GM12878 (cell line): ENCODE measurements around the gene MR1. TPM values are rescaled to one million over a fixed set of nuclear protein-coding genes. Genes with fewer than 3 reads are reported as not detected.

Experiments used
- E2F4 ChIP-seq: IDR thresholded peaks from 2 replicates; pipeline ENCODE4 v1.6.1; 2012; ENCODE audit warnings: low read depth, low read length, improper control_type of control experiment
- E2F8 ChIP-seq: fragments of 450-650 bp; IDR thresholded peaks from 2 replicates; pipeline ENCODE4 v1.6.1; 2018; ENCODE audit warnings: mild to moderate bottlenecking, low read depth, moderate library complexity; ENCODE audit not compliant: partially characterized antibody
- EZH2 ChIP-seq: IDR thresholded peaks from 2 replicates; pipeline ENCODE4 v1.6.1; 2012; ENCODE audit warnings: low read depth, mild to moderate bottlenecking, control low read depth, inconsistent platforms, low read length, borderline replicate concordance; ENCODE audit not compliant: control insufficient read depth
- IRF4 ChIP-seq: IDR thresholded peaks from 2 replicates; pipeline ENCODE4 v1.6.1; 2011; ENCODE audit warnings: low read depth, low read length
- RB1 ChIP-seq: fragments of 450-650 bp; formaldehyde crosslinking; IDR thresholded peaks from 2 replicates; pipeline ENCODE4 v1.6.1; 2017; ENCODE audit warnings: mild to moderate bottlenecking, borderline replicate concordance
- SREBF2 ChIP-seq: IDR thresholded peaks from 2 replicates; pipeline ENCODE4 v1.6.1; 2012; ENCODE audit warnings: mild to moderate bottlenecking, low read length
- ZZZ3 ChIP-seq: IDR thresholded peaks from 2 replicates; pipeline ENCODE4 v1.6.1; 2011; ENCODE audit warnings: low read depth; ENCODE audit not compliant: control insufficient read depth, insufficient read length
- polyA plus RNA-seq, 11 experiments: library from polyadenylated mRNA; depleted of rRNA in 4 of 11; unstranded in 6 of 11; stranded (reverse) in 5 of 11; fragments of >200 nt; fragmentation: Nextera tagmentation in 4 of 11; fragmentation: Illumina TruSeq in 1 of 11; extraction: Ambion mirVana in 4 of 11; extraction: Trizol in 1 of 11; gene quantifications; 1 replicate in 1 of 11; 2 replicates in 10 of 11; pipeline versions ENCODE4 v1.2.1 to v1.2.3, GENCODE V29; 2011 to 2016; ENCODE audit warnings: inconsistent platforms in 2 of 11, missing spikeins in 2 of 11, low read depth in 1 of 11
- total RNA-seq, 4 experiments: library from RNA; depleted of rRNA in 3 of 4; stranded (reverse); fragments of >200 nt in 3 of 4; fragmentation: Illumina TruSeq in 1 of 4; extraction: Trizol in 1 of 4; gene quantifications; 2 replicates each; pipeline versions ENCODE4 v1.2.1 to v1.2.3, GENCODE V29; 2013 to 2021
- TF ChIP-seq, protein P1 (sequence below): fragments of 450-650 bp; IDR thresholded peaks from 2 replicates; pipeline ENCODE4 v1.6.1; 2016; ENCODE audit warnings: mild to moderate bottlenecking
- TF ChIP-seq, protein P2 (sequence below): fragments of 450-650 bp; formaldehyde crosslinking; IDR thresholded peaks from 2 replicates; pipeline ENCODE4 v1.4.0; 2022; ENCODE audit warnings: mild to moderate bottlenecking, moderate library complexity

The MR1 gene
- total and polyA plus RNA-seq, 10 of the 15 experiments (the other 5 are each of a cell fraction or from before 2014, with no cell fraction given) = 24.7 to 65.9 (median 30.9) TPM

GRCh38 chr1:181092883-181093458 is 59.2 kb downstream of the MR1 start (continued):
- TF ChIP-seq E2F4 (no peak), RB1 (no peak), IRF4 (no peak), ZZZ3 (no peak), E2F8 (no peak), SREBF2 (no peak), EZH2 (no peak)
- TF ChIP-seq, protein P1, sequence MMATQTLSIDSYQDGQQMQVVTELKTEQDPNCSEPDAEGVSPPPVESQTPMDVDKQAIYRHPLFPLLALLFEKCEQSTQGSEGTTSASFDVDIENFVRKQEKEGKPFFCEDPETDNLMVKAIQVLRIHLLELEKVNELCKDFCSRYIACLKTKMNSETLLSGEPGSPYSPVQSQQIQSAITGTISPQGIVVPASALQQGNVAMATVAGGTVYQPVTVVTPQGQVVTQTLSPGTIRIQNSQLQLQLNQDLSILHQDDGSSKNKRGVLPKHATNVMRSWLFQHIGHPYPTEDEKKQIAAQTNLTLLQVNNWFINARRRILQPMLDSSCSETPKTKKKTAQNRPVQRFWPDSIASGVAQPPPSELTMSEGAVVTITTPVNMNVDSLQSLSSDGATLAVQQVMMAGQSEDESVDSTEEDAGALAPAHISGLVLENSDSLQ = no peak
- TF ChIP-seq, protein P2, sequence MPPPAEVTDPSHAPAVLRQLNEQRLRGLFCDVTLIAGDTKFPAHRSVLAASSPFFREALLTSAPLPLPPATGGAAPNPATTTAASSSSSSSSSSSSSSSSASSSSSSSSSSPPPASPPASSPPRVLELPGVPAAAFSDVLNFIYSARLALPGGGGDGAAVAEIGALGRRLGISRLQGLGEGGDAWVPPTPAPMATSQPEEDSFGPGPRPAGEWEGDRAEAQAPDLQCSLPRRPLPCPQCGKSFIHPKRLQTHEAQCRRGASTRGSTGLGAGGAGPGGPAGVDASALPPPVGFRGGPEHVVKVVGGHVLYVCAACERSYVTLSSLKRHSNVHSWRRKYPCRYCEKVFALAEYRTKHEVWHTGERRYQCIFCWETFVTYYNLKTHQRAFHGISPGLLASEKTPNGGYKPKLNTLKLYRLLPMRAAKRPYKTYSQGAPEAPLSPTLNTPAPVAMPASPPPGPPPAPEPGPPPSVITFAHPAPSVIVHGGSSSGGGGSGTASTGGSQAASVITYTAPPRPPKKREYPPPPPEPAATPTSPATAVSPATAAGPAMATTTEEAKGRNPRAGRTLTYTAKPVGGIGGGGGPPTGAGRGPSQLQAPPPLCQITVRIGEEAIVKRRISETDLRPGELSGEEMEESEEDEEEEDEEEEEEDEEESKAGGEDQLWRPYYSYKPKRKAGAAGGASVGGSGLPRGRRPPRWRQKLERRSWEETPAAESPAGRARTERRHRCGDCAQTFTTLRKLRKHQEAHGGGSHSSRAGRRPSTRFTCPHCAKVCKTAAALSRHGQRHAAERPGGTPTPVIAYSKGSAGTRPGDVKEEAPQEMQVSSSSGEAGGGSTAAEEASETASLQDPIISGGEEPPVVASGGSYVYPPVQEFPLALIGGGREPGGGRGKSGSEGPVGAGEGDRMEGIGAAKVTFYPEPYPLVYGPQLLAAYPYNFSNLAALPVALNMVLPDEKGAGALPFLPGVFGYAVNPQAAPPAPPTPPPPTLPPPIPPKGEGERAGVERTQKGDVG (CRISPR knock-in tag) = no peak
